MM.1S (cell line): ENCODE measurements around the gene LONRF2.
"Not testable (repeated sequence)": the region's sequence is repeated elsewhere in the genome, so short reads cannot be mapped to it uniquely, and the experiment has no call there.

Experiments
- EZH2 ChIP-seq: fragments of 300-600 bp; sonication (generic); optimal IDR thresholded peaks from 2 replicates; pipeline ENCODE3; 2017; ENCODE audit warnings: low read depth, mild to moderate bottlenecking, antibody characterized with exemption, low read length, mixed read lengths
- TF ChIP-seq, protein P1 (sequence below): fragments of 300-600 bp; sonication (generic); IDR thresholded peaks from 2 replicates; pipeline ENCODE4 v1.5.1; 2016; ENCODE audit warnings: antibody characterized with exemption, low read length, mixed read lengths

DNA sequence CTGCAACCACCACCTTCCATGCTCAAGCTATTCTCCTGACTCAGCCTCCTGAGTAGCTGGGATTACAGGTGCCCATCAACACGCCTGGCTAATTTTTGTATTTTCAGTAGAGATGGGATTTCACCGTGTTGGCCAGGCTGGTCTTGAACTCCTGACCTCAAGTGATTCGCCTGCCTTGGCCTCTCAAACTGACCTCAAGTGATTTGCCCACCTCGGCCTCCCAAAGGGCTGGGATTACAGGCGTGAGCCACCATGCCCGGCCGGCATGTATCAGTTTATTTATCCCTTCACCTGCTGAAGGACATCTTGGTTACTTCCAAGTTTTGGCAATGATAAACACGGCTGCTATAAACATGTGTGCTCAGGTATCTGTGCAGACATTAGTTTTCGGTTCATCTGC is 73.7 kb downstream of the LONRF2 start:
- TF ChIP-seq EZH2, result not testable (repeated sequence)
- TF ChIP-seq, protein P1, sequence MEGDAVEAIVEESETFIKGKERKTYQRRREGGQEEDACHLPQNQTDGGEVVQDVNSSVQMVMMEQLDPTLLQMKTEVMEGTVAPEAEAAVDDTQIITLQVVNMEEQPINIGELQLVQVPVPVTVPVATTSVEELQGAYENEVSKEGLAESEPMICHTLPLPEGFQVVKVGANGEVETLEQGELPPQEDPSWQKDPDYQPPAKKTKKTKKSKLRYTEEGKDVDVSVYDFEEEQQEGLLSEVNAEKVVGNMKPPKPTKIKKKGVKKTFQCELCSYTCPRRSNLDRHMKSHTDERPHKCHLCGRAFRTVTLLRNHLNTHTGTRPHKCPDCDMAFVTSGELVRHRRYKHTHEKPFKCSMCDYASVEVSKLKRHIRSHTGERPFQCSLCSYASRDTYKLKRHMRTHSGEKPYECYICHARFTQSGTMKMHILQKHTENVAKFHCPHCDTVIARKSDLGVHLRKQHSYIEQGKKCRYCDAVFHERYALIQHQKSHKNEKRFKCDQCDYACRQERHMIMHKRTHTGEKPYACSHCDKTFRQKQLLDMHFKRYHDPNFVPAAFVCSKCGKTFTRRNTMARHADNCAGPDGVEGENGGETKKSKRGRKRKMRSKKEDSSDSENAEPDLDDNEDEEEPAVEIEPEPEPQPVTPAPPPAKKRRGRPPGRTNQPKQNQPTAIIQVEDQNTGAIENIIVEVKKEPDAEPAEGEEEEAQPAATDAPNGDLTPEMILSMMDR, result not testable (repeated sequence)
